PC-9 (cell line): ENCODE measurements around the gene SEMA3E.

Source experiments
- EZH2 ChIP-seq: fragments of 200-600 bp; sonication (generic); IDR thresholded peaks from 2 replicates; pipeline ENCODE4 v1.8.0; 2017; ENCODE audit warnings: antibody characterized with exemption, low read depth
- TF ChIP-seq, protein P1 (sequence below): fragments of 200-600 bp; sonication (generic); conservative IDR thresholded peaks from 2 replicates; pipeline ENCODE4 v1.6.1; 2017; ENCODE audit warnings: mixed run types, antibody characterized with exemption, mild to moderate bottlenecking, moderate library complexity

DNA sequence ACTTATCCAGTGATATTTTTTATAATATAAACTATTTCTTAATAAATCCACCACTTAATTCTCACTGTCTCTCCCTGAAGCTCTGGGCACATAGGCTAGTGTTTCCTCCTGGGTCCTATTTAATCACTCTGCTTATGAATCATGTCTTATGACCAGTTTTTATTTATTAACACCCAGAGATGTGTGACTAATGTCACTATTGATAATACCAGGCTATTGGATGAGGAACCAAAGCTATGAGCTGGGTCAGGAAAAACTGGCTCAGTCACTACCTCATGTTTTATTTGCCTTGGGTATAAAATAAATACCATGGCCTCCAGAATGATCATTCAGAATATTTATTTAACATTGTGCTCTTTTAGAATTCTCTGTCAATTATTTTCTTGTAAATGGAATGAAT lies 5.2 kb downstream of the SEMA3E start:
- TF ChIP-seq, protein P1, sequence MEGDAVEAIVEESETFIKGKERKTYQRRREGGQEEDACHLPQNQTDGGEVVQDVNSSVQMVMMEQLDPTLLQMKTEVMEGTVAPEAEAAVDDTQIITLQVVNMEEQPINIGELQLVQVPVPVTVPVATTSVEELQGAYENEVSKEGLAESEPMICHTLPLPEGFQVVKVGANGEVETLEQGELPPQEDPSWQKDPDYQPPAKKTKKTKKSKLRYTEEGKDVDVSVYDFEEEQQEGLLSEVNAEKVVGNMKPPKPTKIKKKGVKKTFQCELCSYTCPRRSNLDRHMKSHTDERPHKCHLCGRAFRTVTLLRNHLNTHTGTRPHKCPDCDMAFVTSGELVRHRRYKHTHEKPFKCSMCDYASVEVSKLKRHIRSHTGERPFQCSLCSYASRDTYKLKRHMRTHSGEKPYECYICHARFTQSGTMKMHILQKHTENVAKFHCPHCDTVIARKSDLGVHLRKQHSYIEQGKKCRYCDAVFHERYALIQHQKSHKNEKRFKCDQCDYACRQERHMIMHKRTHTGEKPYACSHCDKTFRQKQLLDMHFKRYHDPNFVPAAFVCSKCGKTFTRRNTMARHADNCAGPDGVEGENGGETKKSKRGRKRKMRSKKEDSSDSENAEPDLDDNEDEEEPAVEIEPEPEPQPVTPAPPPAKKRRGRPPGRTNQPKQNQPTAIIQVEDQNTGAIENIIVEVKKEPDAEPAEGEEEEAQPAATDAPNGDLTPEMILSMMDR = no peak
- no peak for TF ChIP-seq EZH2
